ENCODE measurements around the gene ISLR. TPM values are rescaled to one million over a fixed set of nuclear protein-coding genes. Genes with fewer than 3 reads are reported as not detected.

Gene ISLR
- total RNA-seq, 2 donors from 2014 or later: 51.9 to 59.9 TPM

- no peak for TF ChIP-seq CTCF (IDR thresholded peaks at IDR 0.05)
- Histone ChIP-seq H3K27ac (peak overlapping the region; percentile 78 to 84), H3K4me1 (peaks cover 0 to 79% of the 10 kb centered on the region in 2 donors), H3K4me3 (peak overlapping the region in 1 of 2 donors; percentile 38), H3K9me3 (no peaks in the 10 kb centered on the region), H3K36me3 (no peaks in the 10 kb centered on the region), H3K27me3 (no peaks in the 10 kb centered on the region)
- no peak for DNase-seq (ENCODE audit: low spot score)
Observed at GRCh38 chr15:74174958-74175253, 1.4 kb downstream of the ISLR start.

GRCh38 chr15:74175271-74176191 lies 2.0 kb downstream of the ISLR start:
- Histone ChIP-seq H3K27ac (peak overlapping the region in 1 of 2 donors; percentile 78), H3K4me3 (peak overlapping the region in 1 of 2 donors; percentile 38)
- DNase-seq (ENCODE audit: low spot score): no peak

GRCh38 chr15:74176262-74177214 lies 3.0 kb downstream of the ISLR start:
- H3K27ac ChIP-seq: peak overlapping the region in 1 of 2 donors; percentile 5

More at GRCh38 chr15:74175271-74176191, 2.0 kb downstream of the ISLR start:
- no peaks in the 10 kb centered on the region for H3K9me3 ChIP-seq
- no peaks in the 10 kb centered on the region for H3K36me3 ChIP-seq
- no peaks in the 10 kb centered on the region for H3K27me3 ChIP-seq
- H3K4me1 ChIP-seq: peaks cover 0 to 85% of the 10 kb centered on the region in 2 donors
- TF ChIP-seq CTCF (IDR thresholded peaks at IDR 0.05): no peak

GRCh38 chr15:74178326-74179100 lies 5.0 kb downstream of the ISLR start:
- H3K27ac ChIP-seq: peak overlapping the region; percentile 2 to 68
- DNase-seq (ENCODE audit: low spot score): no peak
- no peak for TF ChIP-seq CTCF (IDR thresholded peaks at IDR 0.05)
- peaks cover 0 to 74% of the 10 kb centered on the region in 2 donors for H3K4me1 ChIP-seq
- H3K9me3 ChIP-seq: no peaks in the 10 kb centered on the region
- no peak overlapping the region for H3K4me3 ChIP-seq
- no peaks in the 10 kb centered on the region for H3K27me3 ChIP-seq
- no peaks in the 10 kb centered on the region for H3K36me3 ChIP-seq

More at GRCh38 chr15:74176262-74177214, 3.0 kb downstream of the ISLR start:
- H3K9me3 ChIP-seq: no peaks in the 10 kb centered on the region
- H3K4me1 ChIP-seq: peaks cover 0 to 91% of the 10 kb centered on the region in 2 donors
- DNase-seq (ENCODE audit: low spot score): no peak
- no peak overlapping the region for H3K4me3 ChIP-seq
- no peak for TF ChIP-seq CTCF (IDR thresholded peaks at IDR 0.05)
- H3K27me3 ChIP-seq: no peaks in the 10 kb centered on the region
- no peaks in the 10 kb centered on the region for H3K36me3 ChIP-seq

Data from right atrium auricular region (tissue), 2 donors.